ENCODE results near the gene COL4A1. TPM values are rescaled to one million over a fixed set of nuclear protein-coding genes. Genes with fewer than 3 reads are reported as not detected.

COL4A1 gene
- total and polyA plus RNA-seq, 2 of the 13 experiments (the other 11 are each of a cell fraction or from before 2014, with no cell fraction given) = not detected

GRCh38 chr13:110348309-110349105 is 41.5 kb upstream of the COL4A1 start:
- intact Hi-C loops (cut with micrococcal nuclease; ENCODE audit: unreplicated experiment) (no loop called here), in situ Hi-C loops (cut with HindIII; ENCODE audit: extremely low pct_ligation_motif_present, low pct_unique_long_range_greater_than_20kb) (no loop called here)
- ATAC-seq (no peak), DNase-seq (ENCODE audit: low spot score) (no peak), FAIRE-seq (no peak)
- CTCF ChIA-PET (ENCODE audit: low intra/inter-chr PET ratio, low total read pairs) = no interaction called here
- H3K27me3 ChIP-seq (ENCODE audit: control insufficient read depth in 1 of 2, insufficient read depth in 2 of 2, low read length in 2 of 2) = peaks cover 2 to 33% of the 10 kb centered on the region in 2 experiments; a peak in 2 of 5 replicates
- H3K9ac ChIP-seq (ENCODE audit: insufficient read depth, low read depth, low read length) = no peak overlapping the region
- H3K4me3 ChIP-seq (replicated peaks in 1 of 3; ENCODE audit: insufficient read depth in 1 of 3, low read depth in 2 of 3, low read length in 3 of 3) = no peak overlapping the region
- H3K36me3 ChIP-seq (replicated peaks in 1 of 2; ENCODE audit: control insufficient read depth in 1 of 2, insufficient read depth in 2 of 2, low read length in 2 of 2) = no peaks in the 10 kb centered on the region
- no peaks in the 10 kb centered on the region for H3K9me3 ChIP-seq (ENCODE audit: low read length)
- no peak overlapping the region for H3K27ac ChIP-seq (ENCODE audit: extremely low read length, insufficient read depth, low read length)
- no peak overlapping the region for H3K4me2 ChIP-seq (ENCODE audit: low read depth, low read length)
- no peak for TF ChIP-seq RAD21 (CRISPR knock-in tag; IDR thresholded peaks at IDR 0.05)
- TF ChIP-seq NONO (IDR thresholded peaks at IDR 0.05) = no peak
- no peak for TF ChIP-seq NONO (CRISPR knock-in tag; conservative IDR thresholded peaks at IDR 0.05)
- no peak for TF ChIP-seq SKIL (CRISPR knock-in tag; IDR thresholded peaks at IDR 0.05; ENCODE audit: borderline replicate concordance)
- no peak for TF ChIP-seq RFX5 (IDR thresholded peaks at IDR 0.05; ENCODE audit: low read depth, low read length)
- TF ChIP-seq ZNF550 (CRISPR knock-in tag; IDR thresholded peaks at IDR 0.05; ENCODE audit: borderline replicate concordance) = no peak
- TF ChIP-seq ARID2 (CRISPR knock-in tag; IDR thresholded peaks at IDR 0.05; ENCODE audit: borderline replicate concordance) = no peak
- no peak for TF ChIP-seq RELA (CRISPR knock-in tag; IDR thresholded peaks at IDR 0.05)
- no peak for TF ChIP-seq CBX1 (IDR thresholded peaks at IDR 0.05; ENCODE audit: low read depth)
- no peak for TF ChIP-seq SOX6 (IDR thresholded peaks at IDR 0.05)
- TF ChIP-seq SOX6 (CRISPR knock-in tag; IDR thresholded peaks at IDR 0.05) = no peak
- no peak for TF ChIP-seq CBFB (CRISPR knock-in tag; IDR thresholded peaks at IDR 0.05)
- no peak for TF ChIP-seq ZNF121 (CRISPR knock-in tag; IDR thresholded peaks at IDR 0.05)
- TF ChIP-seq JDP2 (CRISPR knock-in tag; IDR thresholded peaks at IDR 0.05; ENCODE audit: borderline replicate concordance) = no peak
- no peak for TF ChIP-seq IRX3 (CRISPR knock-in tag; IDR thresholded peaks at IDR 0.05; ENCODE audit: borderline replicate concordance, low read depth)
- no peak for TF ChIP-seq DNMT3B (CRISPR knock-in tag; conservative IDR thresholded peaks at IDR 0.05)
- no peak overlapping the region for H2AFZ ChIP-seq (ENCODE audit: low read length)
- no peaks in the 10 kb centered on the region for H3K4me1 ChIP-seq (ENCODE audit: insufficient read depth, low read length)
- no peaks in the 10 kb centered on the region for H4K20me1 ChIP-seq (ENCODE audit: insufficient read depth, low read length)
- 12% methylated on average over 8 of the region's 8 CpGs for WGBS (ENCODE audit: low lambda C conversion rate)
- POLR2A ChIA-PET = no interaction called here
- H3K79me2 ChIP-seq (ENCODE audit: insufficient read depth, low read length) = no peaks in the 10 kb centered on the region
- no TSS peak for BruUV-seq (replicated peaks)
